NCI-H748 treated with DMSO at 0.1 percent for 48 hours (cell line): ENCODE results near the gene ZNF827.

Source experiments
- DNase-seq: peaks from one replicate; lab custom pipeline; 2025; lab: John Stamatoyannopoulos, UW

The ZNF827 gene

DNA sequence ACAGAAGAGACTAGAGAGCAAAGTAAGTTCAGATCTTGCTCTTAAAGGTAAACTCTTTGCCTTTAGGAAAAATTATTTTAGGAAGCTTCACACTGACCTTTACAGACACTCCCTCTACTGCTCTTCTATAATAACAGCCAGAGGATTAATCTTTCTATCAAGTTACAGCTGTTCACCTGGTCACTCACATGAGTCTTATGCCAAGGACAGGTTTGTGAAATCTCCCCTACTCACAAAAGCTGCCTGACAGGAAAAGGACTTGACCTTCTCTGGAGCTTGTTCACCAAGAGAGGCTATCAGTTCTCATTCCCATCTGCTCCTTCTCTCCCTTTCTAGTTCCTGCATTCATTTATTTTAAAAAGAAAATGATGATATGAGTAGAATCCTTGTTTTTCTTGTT, 141.3 kb downstream of the ZNF827 start:
- no peak for DNase-seq

DNA sequence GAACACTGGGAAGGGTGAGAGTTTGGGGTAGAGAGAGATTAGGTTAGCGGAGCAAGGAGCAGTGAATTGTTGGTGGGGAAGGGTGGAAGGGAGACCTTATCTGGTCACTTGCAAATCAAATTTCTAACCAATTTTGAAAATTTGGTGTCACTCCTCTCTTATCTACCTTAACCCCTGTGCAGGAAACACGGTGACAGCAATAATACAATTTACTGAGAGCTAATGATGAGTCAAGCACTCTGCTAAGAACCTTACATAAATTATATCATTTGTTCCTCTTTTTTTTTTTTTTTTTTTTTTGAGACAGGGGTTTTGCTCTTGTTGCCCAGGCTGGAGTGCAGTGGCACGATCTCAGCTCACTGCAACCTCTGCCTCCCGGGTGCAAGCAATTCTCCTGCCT, 142.3 kb downstream of the ZNF827 start:
- no peak for DNase-seq

- DNase-seq, result no peak
These were observed 143.1 kb downstream of the ZNF827 start for GRCh38 chr4:145795521-145795920.

- DNase-seq, result no peak
These were observed 146.2 kb downstream of the ZNF827 start for GRCh38 chr4:145792429-145792828.

DNA sequence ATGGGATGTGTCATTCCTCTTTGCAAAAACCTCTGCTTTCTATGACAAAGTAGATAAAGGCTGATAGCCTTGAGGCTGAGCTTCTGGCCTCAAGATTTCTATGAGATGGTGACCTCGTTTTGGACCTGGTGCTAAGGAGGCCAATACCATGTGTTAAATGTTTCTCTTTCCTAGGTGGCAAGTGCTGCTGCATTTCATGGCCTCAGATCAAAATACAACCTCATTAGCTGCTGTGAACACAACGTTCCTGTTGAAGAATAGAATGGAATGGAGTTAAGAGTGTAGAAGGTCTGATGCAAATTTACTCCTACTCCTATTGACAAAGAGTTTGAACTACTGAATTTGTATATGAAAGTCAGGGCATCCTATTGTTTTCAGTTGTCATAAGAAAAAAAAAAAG, 146.6 kb downstream of the ZNF827 start:
- DNase-seq, result no peak

DNA sequence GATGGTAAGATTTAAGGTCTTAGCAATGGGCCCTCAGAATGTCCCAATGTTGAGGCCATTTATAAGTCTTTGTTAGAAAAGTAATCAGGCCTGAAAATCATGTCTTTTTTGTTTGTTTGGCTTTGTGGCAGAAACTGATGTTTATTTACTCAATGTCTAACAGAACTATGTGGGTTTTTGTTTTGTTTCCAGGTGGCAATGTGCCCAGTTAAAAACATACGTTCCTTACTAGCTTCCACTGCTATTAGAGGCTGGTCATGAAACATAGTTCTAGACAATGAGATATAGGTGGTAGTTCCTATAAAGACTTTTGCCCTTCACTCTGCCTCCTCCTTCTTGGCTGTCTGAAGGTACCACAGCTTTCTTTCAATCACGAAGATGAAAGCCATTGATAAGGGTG, 149.9 kb downstream of the ZNF827 start:
- no peak for DNase-seq

DNA sequence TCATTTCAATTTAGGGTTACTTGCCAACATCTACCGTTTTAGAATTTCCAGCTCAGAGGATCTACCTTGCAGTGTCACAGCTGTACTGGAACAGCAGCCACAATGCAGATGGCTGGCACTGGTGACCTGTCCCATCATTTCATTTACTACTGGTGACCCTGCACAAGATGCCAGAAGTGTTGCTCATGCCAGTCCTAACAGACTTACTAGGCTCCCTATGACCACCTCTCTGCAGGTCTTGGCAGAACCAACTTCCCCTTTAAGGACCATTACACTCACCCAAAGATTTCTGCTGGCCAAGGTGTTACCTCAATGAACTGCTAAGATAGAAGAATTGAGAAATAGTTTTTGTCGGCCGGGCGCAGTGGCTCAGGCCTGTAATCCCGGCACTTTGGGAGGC, 151.8 kb downstream of the ZNF827 start:
- no peak for DNase-seq

DNA sequence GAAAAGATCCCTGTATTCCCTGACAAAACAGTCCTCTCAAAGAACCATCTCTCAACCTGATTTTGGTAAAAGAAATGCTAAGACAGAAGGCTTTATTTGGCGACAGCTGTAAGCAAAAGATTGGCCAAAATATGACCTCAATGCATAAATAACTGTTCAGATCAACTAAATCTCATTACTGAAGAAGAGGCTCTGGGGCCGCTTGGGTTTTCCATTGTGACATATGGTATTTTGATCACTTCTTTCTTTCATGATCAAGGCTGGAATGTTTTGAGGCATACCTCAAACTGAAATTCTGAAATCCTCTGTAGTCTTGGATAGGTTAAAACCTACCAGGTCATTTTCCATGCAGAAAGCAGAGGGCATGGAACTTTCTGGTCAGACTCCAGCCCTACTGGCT, 152.4 kb downstream of the ZNF827 start:
- DNase-seq, result no peak

GRCh38 chr4:145785391-145786008, 153.1 kb downstream of the ZNF827 start:
- no peak for DNase-seq

GRCh38 chr4:145784036-145784435, 154.6 kb downstream of the ZNF827 start:
- no peak for DNase-seq

DNA sequence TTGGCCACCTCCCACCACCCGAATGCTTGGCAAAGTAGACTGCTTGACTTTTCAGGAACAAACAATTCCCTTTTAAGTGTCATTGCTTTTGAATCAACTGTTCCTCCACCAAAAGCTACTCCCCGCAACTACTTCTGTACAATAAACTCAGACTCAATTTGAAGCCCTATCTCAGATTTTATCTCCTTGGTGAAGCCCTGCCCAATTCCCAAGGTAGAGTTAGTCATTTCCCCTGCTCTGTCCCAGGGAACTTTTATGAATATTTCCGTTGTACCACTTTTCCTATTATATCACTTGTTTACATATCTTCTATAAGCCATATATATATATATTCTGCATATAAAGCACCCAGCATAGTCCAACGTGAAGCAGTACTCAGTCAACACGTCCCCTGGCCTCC, 155.9 kb downstream of the ZNF827 start:
- no peak for DNase-seq

DNA sequence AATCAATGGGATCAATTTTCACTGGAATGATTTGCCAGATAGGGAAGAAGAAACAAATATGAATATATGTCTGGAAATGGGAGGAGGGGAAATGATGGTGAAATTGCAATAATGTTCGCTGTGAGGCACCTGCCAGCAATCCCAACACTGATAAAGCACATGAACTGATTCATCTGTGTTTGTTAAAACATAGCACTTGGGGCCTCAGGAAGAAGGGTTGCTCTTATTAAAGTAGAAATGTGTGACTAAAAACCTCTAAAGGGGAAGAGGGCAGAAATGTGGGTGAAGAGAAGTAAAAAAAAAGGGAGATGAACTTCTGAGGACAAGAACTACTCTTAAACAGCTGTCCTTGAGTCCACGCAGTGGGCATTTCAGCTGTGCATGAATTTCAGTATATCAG, 157.3 kb downstream of the ZNF827 start:
- no peak for DNase-seq

GRCh38 chr4:145779319-145779801, 159.3 kb downstream of the ZNF827 start:
- DNase-seq, result no peak

- no peak for DNase-seq
These were observed 162.4 kb downstream of the ZNF827 start for GRCh38 chr4:145776208-145776607.

DNA sequence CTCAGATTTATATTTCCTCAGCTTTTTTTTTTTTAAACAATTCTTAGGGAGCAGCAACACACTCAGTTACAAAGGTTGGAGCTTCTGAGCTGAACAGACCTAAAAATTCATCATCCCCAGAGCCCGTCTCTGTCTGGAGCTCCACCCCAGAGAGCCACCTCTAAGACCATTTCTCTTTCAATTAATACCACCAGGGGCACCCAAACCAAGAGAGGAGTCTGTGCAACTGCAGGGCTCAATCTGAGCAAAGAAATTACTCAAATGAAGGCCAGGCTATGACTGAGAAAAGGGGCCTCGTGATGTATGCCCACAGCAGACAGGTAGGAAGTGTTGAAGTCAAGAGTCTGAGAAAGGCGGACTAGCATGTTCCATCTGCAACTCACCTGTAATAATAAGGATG, 163.2 kb downstream of the ZNF827 start:
- DNase-seq, result no peak

DNA sequence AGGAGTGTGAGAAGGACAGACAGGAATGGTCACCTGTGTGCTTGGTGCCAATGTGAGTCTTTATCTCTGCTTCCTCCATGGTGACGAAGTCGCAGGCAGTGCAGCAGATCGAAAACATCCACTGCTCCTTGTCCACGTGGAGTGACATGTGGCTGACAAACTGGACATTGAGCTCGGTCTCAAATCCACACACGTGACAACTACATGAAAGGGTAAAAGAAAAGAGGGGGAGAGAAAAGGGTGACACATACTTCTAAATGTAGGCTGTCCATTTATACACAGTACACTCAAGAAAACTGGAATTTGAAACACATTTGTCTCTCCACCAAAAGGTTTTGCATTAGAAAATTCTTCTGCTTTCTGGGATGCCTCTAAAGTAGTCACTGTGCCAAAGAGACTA, 164.2 kb downstream of the ZNF827 start:
- DNase-seq, result no peak

- no peak for DNase-seq
These were observed 164.9 kb downstream of the ZNF827 start for GRCh38 chr4:145773581-145774234.

DNA sequence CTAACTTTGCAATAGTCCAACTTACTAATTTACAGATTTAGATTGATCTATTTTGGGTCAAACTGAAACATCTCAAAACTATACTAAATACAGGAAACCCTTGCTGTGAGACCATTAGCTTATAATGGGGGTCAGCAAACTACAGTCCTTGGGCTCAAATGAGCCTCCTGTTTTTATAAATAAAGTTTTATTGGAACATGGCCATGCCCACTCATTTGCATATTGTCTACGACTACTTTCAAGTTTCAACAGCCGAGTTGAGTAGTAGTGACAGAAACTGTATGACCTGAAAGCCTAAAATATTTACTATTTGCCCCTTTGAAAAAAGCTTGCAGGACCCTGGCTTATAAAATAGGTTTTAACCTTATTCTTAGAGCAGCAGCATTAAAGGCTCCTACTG, 166.3 kb downstream of the ZNF827 start:
- DNase-seq, result no peak

- DNase-seq, result no peak
These were observed 168.5 kb downstream of the ZNF827 start for GRCh38 chr4:145770124-145770523.

DNA sequence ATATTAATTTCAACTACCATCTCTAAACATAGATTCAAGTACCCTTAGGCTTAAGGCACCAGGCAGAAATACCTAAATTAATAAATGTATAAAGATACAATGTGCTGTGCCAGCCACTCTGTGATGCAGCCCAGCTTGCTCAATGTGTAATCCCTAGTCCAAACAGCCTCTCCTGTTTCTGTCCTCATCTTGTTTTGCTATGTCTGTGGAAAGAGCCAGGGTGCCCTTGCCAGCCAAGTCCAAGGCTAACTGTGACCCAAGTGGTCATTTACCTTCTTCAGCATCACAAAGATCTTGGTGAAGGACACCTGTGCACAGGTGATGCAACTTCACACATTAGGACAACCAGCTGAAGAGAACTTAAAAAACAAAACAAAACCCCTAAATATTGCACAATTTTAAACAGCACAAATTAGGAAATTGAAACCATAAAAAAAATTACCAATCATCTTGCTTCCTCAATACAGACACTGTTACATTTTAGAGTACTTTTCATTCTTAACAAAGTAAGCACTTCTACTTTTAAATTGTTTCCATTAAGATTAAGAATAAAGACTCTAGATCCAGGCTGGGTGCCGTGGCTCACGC, 169.1 kb downstream of the ZNF827 start:
- no peak for DNase-seq

- no peak for DNase-seq
These were observed 172.3 kb downstream of the ZNF827 start for GRCh38 chr4:145766273-145766672.

DNA sequence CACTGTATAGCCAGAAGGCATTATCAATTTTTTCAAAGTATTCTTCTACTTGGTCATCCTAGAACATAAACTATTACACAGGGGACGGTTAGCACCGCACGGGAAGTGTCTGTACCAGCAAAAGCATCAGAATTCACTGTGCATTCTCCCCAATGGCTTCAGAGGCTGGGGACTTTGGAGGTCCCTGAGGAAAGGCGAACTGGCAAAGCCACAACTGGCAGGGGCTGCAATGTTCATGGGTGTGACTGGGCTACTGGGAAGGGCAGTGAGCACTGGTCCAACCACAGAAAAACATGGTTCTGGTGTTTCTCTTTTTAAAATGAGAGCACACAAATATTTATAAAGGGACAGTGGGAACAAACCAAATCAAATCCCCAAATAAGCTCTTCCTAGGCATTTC, 175.2 kb downstream of the ZNF827 start:
- DNase-seq, result no peak

- no peak for DNase-seq
These were observed 175.9 kb downstream of the ZNF827 start for GRCh38 chr4:145762719-145763118.
